Measurements from ENCODE around the gene REM2. TPM values are rescaled to one million over a fixed set of nuclear protein-coding genes. Genes with fewer than 3 reads are reported as not detected.

The REM2 gene
- total RNA-seq, 1 experiment from 2014 or later = 0.18 TPM

- ChIA-PET CTCF (no interaction called here), POLR2A (interaction anchor here (0.5 kb wide), 1 partner anchor 47 kb away, joined by 5 read pairs; no protein-coding TSS in a partner anchor)
- Histone ChIP-seq H3K36me3 (ENCODE audit: control insufficient read depth, insufficient read depth, low read length) (no peaks in the 10 kb centered on the region; the same call in 1 of the 2 replicates), H3K9me3 (ENCODE audit: control insufficient read depth, insufficient read depth, low read depth, low read length) (no peaks in the 10 kb centered on the region), H3K27me3 (ENCODE audit: control insufficient read depth, insufficient read depth, low read length) (no peaks in the 10 kb centered on the region), H3K4me3 (ENCODE audit: low read depth in 2 of 2, low read length in 2 of 2) (peak overlapping the region; percentile 67 to 84), H3K27ac (ENCODE audit: low read length) (peak overlapping the region; percentile 80), H3K4me1 (ENCODE audit: control insufficient read depth, insufficient read depth, low read length) (peaks cover 8% of the 10 kb centered on the region; the same call in 1 of the 2 replicates)
- DNase-seq (ENCODE audit: low read depth, low spot score) (no peak), ATAC-seq (no peak)
- BruUV-seq (replicated peaks) = no TSS peak
- in situ Hi-C loops (cut with HindIII; ENCODE audit: low pct_unique_long_range_greater_than_20kb, low sequenced_read_pairs) = no loop called here
- TF ChIP-seq REST (IDR thresholded peaks at IDR 0.05; ENCODE audit: insufficient read depth in 1 of 2, low read depth in 2 of 2, low read length in 1 of 2) (no peak), POLR2AphosphoS5 (IDR thresholded peaks at IDR 0.05; ENCODE audit: low read depth, low read length) (no peak), CTCF (IDR thresholded peaks at IDR 0.05) (no peak), TCF7L2 (IDR thresholded peaks at IDR 0.05; ENCODE audit: low read depth, low read length) (no peak), SIN3A (IDR thresholded peaks at IDR 0.05; ENCODE audit: borderline replicate concordance, insufficient read depth, low read depth, low read length) (no peak)
- intact Hi-C loops (cut with micrococcal nuclease; ENCODE audit: unreplicated experiment) = no loop called here
Measured at GRCh38 chr14:22870811-22871223, 12.2 kb upstream of the REM2 start.

- POLR2A ChIA-PET = interaction anchor here (0.5 kb wide), 1 partner anchor 48 kb away, joined by 5 read pairs; no protein-coding TSS in a partner anchor
- CTCF ChIA-PET = interaction anchor here (1.0 kb wide), 1 partner anchor 15 kb away, joined by 7 read pairs; no protein-coding TSS in a partner anchor
- peaks cover 8% of the 10 kb centered on the region; the same call in 1 of the 2 replicates for H3K4me1 ChIP-seq (ENCODE audit: control insufficient read depth, insufficient read depth, low read length)
- DNase-seq (ENCODE audit: low read depth, low spot score) (peak; percentile 86), ATAC-seq (peak; percentile 96)
- peak within 1 kb of the TSS; percentile 80 for H3K27ac ChIP-seq (ENCODE audit: low read length)
- in situ Hi-C loops (cut with HindIII; ENCODE audit: low pct_unique_long_range_greater_than_20kb, low sequenced_read_pairs) (no loop called here), intact Hi-C loops (cut with micrococcal nuclease; ENCODE audit: unreplicated experiment) (no loop called here)
- H3K4me3 ChIP-seq (ENCODE audit: low read depth in 2 of 2, low read length in 2 of 2) = peak within 1 kb of the TSS; percentile 67 to 84
- no TSS peak for BruUV-seq (replicated peaks)
- H3K36me3 ChIP-seq (ENCODE audit: control insufficient read depth, insufficient read depth, low read length) = no peaks in the 10 kb centered on the region; the same call in 1 of the 2 replicates
- H3K27me3 ChIP-seq (ENCODE audit: control insufficient read depth, insufficient read depth, low read length) = no peaks in the 10 kb centered on the region
- H3K9me3 ChIP-seq (ENCODE audit: control insufficient read depth, insufficient read depth, low read depth, low read length) = no peaks in the 10 kb centered on the region
- TF ChIP-seq SIN3A (IDR thresholded peaks at IDR 0.05; ENCODE audit: borderline replicate concordance, insufficient read depth, low read depth, low read length) (0 out of 2 replicates have a peak, but pooled peaks have one; percentile 57), POLR2AphosphoS5 (IDR thresholded peaks at IDR 0.05; ENCODE audit: low read depth, low read length) (peak; percentile 56; the same call in 1 of the 2 replicates), TCF7L2 (IDR thresholded peaks at IDR 0.05; ENCODE audit: low read depth, low read length) (no peak)
Measured at GRCh38 chr14:22871224-22872032, 11.6 kb upstream of the REM2 start, which contains the start of gene LRP10. LRP10 (plus strand) TSS chr14:22871740; CDS start chr14:22872304, 564 bp downstream.
